Measurements from ENCODE around the gene CX3CR1. TPM values are rescaled to one million over a fixed set of nuclear protein-coding genes. Genes with fewer than 3 reads are reported as not detected.

Gene CX3CR1
- total and polyA plus RNA-seq, 2 of the 4 experiments (the other 2 are of a cell fraction), result not detected

DNA sequence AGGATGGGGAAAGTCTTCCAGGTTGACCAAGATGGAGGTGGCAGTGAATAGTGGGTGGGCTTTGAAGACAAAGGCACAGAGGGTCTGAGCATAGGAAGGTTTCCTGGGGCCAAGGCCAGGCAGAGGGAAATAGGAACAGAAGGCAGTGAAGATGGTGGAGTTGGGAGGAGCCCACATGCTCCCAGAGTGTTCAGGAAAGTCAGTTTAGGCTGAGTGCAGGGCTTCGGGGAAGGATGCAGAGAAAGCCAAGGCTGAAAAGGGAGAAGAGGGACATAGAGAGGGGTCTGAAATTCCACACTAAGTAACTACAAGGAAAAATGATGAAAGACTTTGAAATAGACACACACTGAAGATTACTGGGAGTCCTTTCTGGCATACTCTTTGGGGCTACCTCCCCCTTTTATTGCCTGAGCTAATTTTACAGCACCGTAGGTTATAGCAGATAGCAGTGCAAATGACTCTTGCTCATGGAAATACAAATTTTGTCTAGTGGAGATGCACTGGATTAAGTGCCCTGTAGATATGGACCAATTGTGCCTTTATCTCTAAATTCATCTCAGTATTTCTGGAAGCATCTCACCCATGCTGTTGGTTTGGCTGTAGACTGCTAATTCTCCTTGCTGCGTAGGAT, 3.8 kb downstream of the CX3CR1 start:
- POLR2A ChIA-PET (ENCODE audit: unreplicated experiment), result no interaction called here
- H3K18ac ChIP-seq (ENCODE audit: low read depth, low read length), result no peak overlapping the region
- intact Hi-C loops (cut with micrococcal nuclease) (no loop called here), in situ Hi-C loops (cut with MboI; ENCODE audit: low sequenced_read_pairs) (no loop called here), dilution Hi-C loops (cut with HindIII; ENCODE audit: low sequenced_read_pairs, unreplicated experiment) (no loop called here)
- no peak overlapping the region for H2BK15ac ChIP-seq (ENCODE audit: low read depth, low read length)
- no peak overlapping the region for H3K14ac ChIP-seq (replicated peaks; ENCODE audit: low read depth, low read length)
- ATAC-seq (ENCODE audit: low read depth) (no peak), DNase-seq (no peak)
- no peaks in the 10 kb centered on the region for H3K79me1 ChIP-seq (ENCODE audit: low read depth in 1 of 2, low read length in 2 of 2)
- H2BK5ac ChIP-seq (ENCODE audit: low read depth, low read length, poor library complexity, severe bottlenecking), result no peak overlapping the region
- TF ChIP-seq RCOR1 (IDR thresholded peaks at IDR 0.05; ENCODE audit: insufficient replicate concordance, low read length), result no peak
- no peak for TF ChIP-seq RAD21 (IDR thresholded peaks at IDR 0.05; ENCODE audit: low read length)
- TF ChIP-seq NFE2L2 (IDR thresholded peaks at IDR 0.05; ENCODE audit: low read depth, low read length), result no peak
- TF ChIP-seq, protein P1, sequence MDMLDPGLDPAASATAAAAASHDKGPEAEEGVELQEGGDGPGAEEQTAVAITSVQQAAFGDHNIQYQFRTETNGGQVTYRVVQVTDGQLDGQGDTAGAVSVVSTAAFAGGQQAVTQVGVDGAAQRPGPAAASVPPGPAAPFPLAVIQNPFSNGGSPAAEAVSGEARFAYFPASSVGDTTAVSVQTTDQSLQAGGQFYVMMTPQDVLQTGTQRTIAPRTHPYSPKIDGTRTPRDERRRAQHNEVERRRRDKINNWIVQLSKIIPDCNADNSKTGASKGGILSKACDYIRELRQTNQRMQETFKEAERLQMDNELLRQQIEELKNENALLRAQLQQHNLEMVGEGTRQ (IDR thresholded peaks at IDR 0.05; ENCODE audit: low read depth, low read length), result no peak
- TF ChIP-seq, protein P2, sequence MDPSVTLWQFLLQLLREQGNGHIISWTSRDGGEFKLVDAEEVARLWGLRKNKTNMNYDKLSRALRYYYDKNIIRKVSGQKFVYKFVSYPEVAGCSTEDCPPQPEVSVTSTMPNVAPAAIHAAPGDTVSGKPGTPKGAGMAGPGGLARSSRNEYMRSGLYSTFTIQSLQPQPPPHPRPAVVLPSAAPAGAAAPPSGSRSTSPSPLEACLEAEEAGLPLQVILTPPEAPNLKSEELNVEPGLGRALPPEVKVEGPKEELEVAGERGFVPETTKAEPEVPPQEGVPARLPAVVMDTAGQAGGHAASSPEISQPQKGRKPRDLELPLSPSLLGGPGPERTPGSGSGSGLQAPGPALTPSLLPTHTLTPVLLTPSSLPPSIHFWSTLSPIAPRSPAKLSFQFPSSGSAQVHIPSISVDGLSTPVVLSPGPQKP (IDR thresholded peaks at IDR 0.05; ENCODE audit: borderline replicate concordance, low read depth, low read length), result no peak
- no peak for TF ChIP-seq BHLHE40 (IDR thresholded peaks at IDR 0.05; ENCODE audit: low read depth, low read length)
- TF ChIP-seq MAFK (IDR thresholded peaks at IDR 0.05; ENCODE audit: low read depth, low read length), result no peak
- TF ChIP-seq FOS (IDR thresholded peaks at IDR 0.05; ENCODE audit: low read depth, low read length), result no peak
- no peak for TF ChIP-seq POLR2A (IDR thresholded peaks at IDR 0.05; ENCODE audit: low read depth, low read length)
- TF ChIP-seq, protein P3, sequence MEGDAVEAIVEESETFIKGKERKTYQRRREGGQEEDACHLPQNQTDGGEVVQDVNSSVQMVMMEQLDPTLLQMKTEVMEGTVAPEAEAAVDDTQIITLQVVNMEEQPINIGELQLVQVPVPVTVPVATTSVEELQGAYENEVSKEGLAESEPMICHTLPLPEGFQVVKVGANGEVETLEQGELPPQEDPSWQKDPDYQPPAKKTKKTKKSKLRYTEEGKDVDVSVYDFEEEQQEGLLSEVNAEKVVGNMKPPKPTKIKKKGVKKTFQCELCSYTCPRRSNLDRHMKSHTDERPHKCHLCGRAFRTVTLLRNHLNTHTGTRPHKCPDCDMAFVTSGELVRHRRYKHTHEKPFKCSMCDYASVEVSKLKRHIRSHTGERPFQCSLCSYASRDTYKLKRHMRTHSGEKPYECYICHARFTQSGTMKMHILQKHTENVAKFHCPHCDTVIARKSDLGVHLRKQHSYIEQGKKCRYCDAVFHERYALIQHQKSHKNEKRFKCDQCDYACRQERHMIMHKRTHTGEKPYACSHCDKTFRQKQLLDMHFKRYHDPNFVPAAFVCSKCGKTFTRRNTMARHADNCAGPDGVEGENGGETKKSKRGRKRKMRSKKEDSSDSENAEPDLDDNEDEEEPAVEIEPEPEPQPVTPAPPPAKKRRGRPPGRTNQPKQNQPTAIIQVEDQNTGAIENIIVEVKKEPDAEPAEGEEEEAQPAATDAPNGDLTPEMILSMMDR (conservative IDR thresholded peaks at IDR 0.05; ENCODE audit: low read depth, low read length), result no peak
- TF ChIP-seq MXI1 (IDR thresholded peaks at IDR 0.05; ENCODE audit: borderline replicate concordance, low read depth, low read length), result no peak
- TF ChIP-seq MAZ (IDR thresholded peaks at IDR 0.05; ENCODE audit: borderline replicate concordance, low read depth, low read length), result no peak
- no peak for TF ChIP-seq CEBPB (IDR thresholded peaks at IDR 0.05; ENCODE audit: low read depth, low read length)
- TF ChIP-seq CHD1 (IDR thresholded peaks at IDR 0.05; ENCODE audit: low read depth, low read length), result no peak
- no peak for TF ChIP-seq SMC3 (IDR thresholded peaks at IDR 0.05; ENCODE audit: low read depth, low read length)
- TF ChIP-seq RFX5 (IDR thresholded peaks at IDR 0.05; ENCODE audit: low read depth, low read length), result no peak
- H4K91ac ChIP-seq (ENCODE audit: insufficient read depth, low read depth, low read length), result no peak overlapping the region
- H3K4me2 ChIP-seq (ENCODE audit: low read depth, low read length), result no peak overlapping the region
- H2AK9ac ChIP-seq (replicated peaks; ENCODE audit: low read depth, low read length, poor library complexity), result no peak overlapping the region
- no peak overlapping the region for H3K4me3 ChIP-seq (ENCODE audit: insufficient read depth, low read depth, low read length)
- H3K4me1 ChIP-seq (ENCODE audit: control insufficient read depth, insufficient read depth, low read length), result no peaks in the 10 kb centered on the region; the same call in 1 of the 2 replicates
- no peaks in the 10 kb centered on the region for H3K9me3 ChIP-seq (ENCODE audit: control insufficient read depth, insufficient read depth, low read length)
- no peak overlapping the region for H4K5ac ChIP-seq (ENCODE audit: low read depth, low read length)
- H4K20me1 ChIP-seq (ENCODE audit: insufficient read depth, low read length), result no peaks in the 10 kb centered on the region
- no peak overlapping the region for H2AK5ac ChIP-seq (ENCODE audit: low read depth, low read length)
- no peak overlapping the region for H3K9ac ChIP-seq (ENCODE audit: low read depth, low read length)
- H2BK20ac ChIP-seq (ENCODE audit: low read depth, low read length), result no peak overlapping the region
- no CpG with 5 or more reads among the region's 3 CpGs for WGBS, 2 experiments (ENCODE audit: extremely low coverage in 2 of 2, insufficient read length in 1 of 2)
- H4K8ac ChIP-seq (ENCODE audit: low read depth in 2 of 2, low read length in 2 of 2), result no peak overlapping the region
- H3K56ac ChIP-seq (ENCODE audit: extremely low read depth, insufficient read depth, low read length), result no peak overlapping the region
- H2AFZ ChIP-seq (replicated peaks; ENCODE audit: low read length, poor library complexity), result no peak overlapping the region
- H3K9me1 ChIP-seq (ENCODE audit: insufficient read depth, low read length), result no peaks in the 10 kb centered on the region
- H3K4ac ChIP-seq (ENCODE audit: low read depth, low read length), result no peak overlapping the region
- CTCF ChIA-PET, result interaction anchor here (2.1 kb wide), 1 partner anchor 16 kb away, joined by 5 read pairs; no protein-coding TSS in a partner anchor
- H3K27me3 ChIP-seq (ENCODE audit: control insufficient read depth, insufficient read depth, low read length), result peaks cover 18% of the 10 kb centered on the region
- no peak overlapping the region for H2BK120ac ChIP-seq (ENCODE audit: low read depth, low read length)
- no TSS peak for BruUV-seq (replicated peaks)
- no peak overlapping the region for H3K27ac ChIP-seq (ENCODE audit: insufficient read depth, low read length)
- H3K23ac ChIP-seq (ENCODE audit: low read depth, low read length), result no peak overlapping the region
- H3K36me3 ChIP-seq (ENCODE audit: control insufficient read depth, insufficient read depth, low read length), result no peaks in the 10 kb centered on the region
